SU-DHL-6 (cell line): ENCODE data around the gene UBE2O.

Source experiments
- CTCF ChIP-seq: fragments of 200-600 bp; sonication (generic); IDR thresholded peaks from one replicate; pipeline ENCODE4 v1.5.1; 2017; ENCODE audit warnings: antibody characterized with exemption, mild to moderate bottlenecking, low read length, moderate library complexity; ENCODE audit not compliant: insufficient read depth, poor library complexity, severe bottlenecking
- EZH2phosphoT487 ChIP-seq: fragments of 200-600 bp; sonication (generic), shearing (Covaris generic); conservative IDR thresholded peaks from 2 replicates; pipeline ENCODE4 v1.6.1; 2018; ENCODE audit warnings: mild to moderate bottlenecking, antibody characterized with exemption, low read length, moderate library complexity, mixed read lengths

- no peak for TF ChIP-seq CTCF
- TF ChIP-seq EZH2phosphoT487 = no peak
Measured at GRCh38 chr17:76431509-76431908, 21.4 kb downstream of the UBE2O start.
